ENCODE measurements around the gene ST6GALNAC3.

The ST6GALNAC3 gene

DNA sequence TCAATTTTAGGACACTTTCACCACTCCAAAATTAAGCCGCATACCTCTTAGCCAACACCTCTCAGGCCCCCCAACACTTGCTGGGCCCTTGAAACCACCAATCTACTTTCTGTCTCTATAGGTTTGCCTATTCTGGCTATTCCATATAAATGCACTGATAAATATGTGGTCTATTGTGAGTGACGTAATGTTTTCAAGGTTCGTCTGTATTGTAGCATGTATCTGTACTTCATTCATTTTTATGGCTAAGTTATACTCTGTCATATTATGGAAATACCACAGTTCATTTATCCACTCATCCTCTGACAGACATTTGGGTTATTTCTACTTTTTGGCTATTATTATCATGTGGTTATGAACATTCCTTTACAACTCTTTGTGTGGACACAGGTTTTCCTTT, 432.8 kb downstream of the ST6GALNAC3 start:
- DNase-seq (ENCODE audit: low read depth), result no peak

DNA sequence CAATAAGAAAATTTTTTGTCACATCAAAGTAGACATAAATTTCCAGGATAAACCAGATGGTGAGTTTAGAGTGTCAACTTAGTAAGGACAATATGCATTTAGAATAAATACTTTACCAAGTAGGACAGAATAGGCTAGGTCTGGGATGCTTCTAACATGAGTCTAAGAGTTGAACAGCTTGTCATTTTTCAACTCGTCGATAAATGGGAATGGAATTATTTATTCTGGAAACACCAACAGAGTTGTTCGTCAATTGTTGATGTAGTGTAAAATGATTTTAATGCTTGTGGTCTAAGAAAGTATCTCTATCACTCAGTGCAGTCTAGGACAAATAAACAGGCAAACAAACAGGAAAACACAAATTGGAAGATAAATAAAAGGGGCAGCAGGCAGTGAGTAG, 434.3 kb downstream of the ST6GALNAC3 start:
- no peak for DNase-seq (ENCODE audit: low read depth)

DNA sequence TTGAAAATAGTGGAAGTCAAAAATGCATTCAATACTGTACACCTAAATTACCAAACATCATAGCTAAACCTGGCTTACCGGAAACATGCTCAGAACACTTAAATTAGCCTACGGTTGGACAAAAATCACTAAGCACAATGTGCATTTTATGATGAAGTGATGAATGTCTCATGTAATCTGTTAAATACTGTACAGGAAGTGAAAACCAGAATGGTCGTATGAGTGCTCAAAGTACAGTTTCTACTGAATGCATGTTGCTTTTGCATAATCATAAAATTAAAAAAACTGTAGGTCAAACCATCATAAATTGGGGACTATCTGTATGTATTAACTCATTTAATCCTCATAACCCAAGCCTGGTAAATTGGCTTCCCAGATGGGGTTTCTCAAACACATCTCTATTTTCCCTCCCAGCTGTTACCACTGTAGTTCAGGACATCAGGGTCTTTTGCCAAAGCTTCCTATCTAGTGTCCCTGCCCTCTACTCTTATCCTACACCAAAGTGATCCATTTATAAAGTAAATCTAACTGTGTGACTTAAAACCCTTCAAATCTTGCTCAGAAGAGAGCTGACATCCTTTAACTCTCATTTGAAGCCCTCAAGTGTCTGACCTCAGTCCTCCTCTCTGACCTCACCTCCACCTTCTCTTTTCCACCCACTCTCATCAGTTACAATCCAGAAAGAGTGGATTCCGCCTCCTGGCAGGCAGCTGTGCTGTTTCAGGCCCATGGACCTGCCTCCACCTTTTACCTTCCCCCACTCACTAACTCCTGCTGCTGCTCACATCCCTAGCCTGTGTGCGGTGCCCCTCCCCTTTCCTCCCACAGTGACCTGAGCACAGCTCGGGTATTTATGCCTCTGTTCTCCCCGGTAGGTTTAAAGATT, 436.4 kb downstream of the ST6GALNAC3 start:
- DNase-seq (ENCODE audit: low read depth), result no peak

DNA sequence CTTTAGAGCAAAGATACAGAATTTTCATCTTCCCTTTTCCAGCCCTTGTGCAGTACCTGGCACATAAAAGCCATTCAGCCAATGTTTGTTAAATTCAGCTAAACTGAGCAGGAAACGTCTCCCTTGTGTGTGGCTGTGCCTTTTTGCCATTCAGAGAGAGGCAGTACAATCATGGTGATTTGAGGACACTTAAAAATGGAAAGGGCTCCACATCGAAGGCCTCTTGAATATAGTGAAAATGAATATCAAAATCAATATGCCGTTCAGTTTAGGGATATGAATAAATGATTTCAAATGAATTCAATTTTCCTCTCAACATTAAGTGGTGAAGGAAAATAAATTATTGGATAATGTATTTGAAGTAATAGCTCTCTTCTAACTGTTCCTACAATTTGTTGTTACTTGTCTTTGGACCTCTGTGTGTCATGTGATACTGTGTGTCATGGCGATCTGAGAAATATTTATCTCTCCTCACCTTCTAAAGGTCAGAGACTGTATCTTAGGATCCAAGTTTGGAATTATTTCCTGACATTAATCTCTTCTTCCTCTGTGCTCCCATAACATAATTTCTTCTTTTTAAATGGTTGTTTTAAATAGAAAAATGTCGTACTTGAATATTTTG, 437.1 kb downstream of the ST6GALNAC3 start:
- DNase-seq (ENCODE audit: low read depth), result no peak

DNA sequence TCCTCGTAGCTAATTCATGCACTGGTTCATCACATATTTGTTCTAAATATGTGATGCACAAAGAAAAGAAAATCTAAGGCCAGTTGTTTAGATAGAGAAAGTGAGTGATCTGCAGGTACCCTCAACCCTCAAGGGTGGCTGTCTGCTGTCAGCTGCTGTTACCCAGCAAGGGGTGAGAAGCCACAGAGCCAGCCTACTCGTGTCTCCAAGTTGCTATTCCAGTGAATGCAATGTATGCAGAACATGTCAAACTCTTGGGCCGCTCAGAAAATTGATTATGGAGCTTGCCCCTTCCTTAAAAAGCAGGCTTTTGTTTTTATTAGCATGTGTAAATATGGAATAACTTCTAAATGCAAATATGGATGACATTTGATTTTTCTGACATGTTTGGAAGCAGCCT, 456.4 kb downstream of the ST6GALNAC3 start:
- no peak for DNase-seq (ENCODE audit: low read depth)

DNA sequence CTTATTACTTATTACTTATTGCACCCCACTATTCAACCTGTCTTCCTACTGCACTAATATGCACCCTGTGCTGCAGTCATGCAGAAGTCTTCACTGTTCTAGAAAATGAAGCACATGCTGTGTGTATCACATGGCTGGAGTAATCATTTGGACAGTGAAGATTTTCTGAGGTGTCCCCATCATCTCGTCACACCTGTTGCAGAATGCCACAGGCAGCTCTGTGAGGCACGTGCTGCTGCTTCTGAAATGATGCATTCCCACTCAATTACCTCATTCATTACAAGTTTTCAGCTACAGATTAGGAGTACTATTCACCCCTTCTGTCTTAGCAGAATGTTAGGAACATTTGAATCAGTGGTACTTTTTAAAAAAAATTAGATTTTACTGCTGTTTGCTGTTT, 467.1 kb downstream of the ST6GALNAC3 start:
- DNase-seq (ENCODE audit: low read depth), result no peak

DNA sequence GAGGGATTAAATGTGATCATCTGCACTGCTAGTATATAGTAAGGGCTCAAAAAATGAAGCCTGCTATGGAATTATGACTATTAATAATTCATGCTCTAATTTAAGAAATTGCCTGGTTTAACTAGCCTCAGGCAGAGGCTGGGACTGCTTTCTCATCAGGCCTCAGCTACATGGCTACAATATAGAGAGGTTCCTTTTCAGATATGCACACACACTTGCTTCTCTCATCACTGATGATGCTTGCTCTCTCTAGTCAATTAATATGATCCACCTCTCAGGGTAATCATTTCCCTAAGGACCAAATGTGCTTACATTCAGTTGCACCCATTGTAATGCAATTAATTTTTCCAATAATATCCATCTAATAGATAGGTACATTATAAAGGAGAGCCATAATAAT, 467.8 kb downstream of the ST6GALNAC3 start:
- DNase-seq (ENCODE audit: low read depth), result no peak

DNA sequence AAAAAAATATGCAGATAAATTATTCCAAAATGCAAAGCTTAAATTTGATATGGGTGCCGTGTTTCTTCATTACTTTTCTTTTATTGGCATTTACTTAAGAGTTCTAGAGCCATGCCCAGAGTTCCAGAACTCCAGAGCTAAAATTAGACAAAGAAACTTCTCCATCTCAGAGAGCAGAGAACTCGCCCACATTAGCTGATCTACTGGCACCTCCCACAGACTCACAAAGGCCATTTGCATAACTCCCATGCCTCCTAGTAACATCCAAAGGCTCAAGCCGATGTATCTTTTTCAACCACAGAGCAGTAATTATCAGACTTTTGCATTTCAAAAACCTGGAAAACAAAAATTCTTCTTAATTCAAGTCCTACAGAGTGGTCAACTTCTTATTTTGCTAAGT, 468.9 kb downstream of the ST6GALNAC3 start:
- DNase-seq (ENCODE audit: low read depth), result no peak

DNA sequence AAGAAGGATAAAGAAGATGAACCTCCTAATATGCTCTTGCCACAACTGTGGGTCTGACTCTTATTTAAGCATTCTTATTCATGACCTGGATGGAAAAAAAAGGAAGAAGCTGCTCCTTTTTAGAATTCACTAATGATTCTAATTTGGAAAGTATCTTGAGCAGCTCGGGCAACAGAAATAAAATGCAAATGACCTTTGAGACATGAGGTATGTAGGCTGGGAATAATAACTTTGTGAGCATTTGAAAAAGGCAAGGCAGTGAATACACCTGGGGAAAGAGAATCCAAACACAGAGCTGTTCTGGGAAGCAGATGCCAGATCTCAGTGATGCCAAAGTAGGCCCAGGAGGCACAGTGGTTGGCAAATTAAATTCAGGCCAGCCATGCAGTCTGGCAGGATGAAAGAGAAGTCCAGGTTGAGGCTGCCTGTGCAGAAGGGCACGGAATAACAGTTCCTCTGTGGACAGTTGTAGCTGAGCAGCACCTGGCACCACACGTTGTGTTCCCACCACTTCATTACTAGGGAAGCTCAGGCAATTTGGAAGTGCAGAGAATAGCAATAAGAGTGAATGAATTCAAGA, 471.9 kb downstream of the ST6GALNAC3 start:
- no peak for DNase-seq (ENCODE audit: low read depth)

DNA sequence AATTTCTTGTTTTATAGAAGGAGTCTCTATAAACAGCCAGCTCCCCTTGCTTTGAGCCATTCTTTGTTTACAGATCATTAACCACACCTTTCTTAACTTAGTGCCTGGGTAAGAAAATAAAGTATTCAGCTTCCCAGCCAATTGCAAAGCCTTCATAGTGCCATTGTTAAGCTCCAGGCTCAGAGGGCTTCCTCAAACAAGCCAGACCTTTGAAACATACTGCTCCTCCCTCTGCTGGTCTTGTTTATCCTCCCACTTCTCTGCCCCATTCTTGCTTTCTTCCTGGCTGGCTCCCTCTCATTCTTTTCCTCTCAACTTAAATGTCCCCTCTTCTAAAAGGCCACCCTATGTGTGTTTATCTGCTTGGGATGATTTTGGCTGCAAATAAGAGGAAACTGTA, 473.4 kb downstream of the ST6GALNAC3 start:
- DNase-seq (ENCODE audit: low read depth), result no peak

DNA sequence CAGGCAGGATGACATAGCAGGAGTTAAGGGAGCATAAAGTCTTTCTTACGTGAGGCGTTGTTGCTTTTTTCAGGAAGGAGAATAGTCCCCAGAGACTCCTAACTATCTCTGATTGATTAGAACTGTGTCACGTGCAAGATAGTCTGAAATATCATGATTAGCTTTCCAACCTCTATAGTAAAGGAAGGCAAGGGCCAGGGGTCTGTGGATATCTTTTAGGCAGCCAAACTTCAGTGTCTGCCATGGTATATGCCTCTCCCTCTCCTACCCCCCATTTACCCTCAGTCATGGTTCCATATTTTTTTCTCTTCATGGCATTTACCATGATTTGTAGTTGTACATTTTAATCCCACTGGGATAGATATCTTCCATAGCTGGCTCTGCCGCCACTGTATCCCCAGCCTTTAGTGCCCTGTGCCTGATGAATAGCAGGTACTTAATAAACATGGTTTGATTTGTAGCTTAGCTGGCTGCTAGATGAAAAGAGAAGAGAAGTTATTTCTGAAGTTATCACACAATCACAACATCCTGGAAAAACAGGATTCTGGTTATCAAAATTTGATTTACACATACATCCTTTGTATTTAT, 474.1 kb downstream of the ST6GALNAC3 start:
- no peak for DNase-seq (ENCODE audit: low read depth)

DNA sequence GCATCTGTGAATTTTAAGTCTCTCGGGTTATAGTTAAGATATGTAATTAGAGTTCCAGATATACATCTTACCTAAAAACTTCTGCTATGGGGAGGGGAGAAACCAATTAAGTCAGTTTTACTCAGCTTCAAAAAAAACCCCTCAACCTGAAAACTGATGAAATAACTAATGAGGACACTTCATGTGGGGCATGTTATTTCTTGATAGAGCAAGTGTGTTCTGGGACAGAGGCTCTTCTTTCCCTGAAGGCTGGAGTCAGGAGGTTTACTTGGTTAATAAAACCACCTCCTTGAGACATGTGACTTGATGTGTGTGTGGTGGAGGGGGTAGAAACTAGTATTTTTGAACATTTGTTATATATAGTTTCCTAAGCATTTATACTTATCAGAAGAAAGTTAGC, 479.7 kb downstream of the ST6GALNAC3 start:
- no peak for DNase-seq (ENCODE audit: low read depth)

DNA sequence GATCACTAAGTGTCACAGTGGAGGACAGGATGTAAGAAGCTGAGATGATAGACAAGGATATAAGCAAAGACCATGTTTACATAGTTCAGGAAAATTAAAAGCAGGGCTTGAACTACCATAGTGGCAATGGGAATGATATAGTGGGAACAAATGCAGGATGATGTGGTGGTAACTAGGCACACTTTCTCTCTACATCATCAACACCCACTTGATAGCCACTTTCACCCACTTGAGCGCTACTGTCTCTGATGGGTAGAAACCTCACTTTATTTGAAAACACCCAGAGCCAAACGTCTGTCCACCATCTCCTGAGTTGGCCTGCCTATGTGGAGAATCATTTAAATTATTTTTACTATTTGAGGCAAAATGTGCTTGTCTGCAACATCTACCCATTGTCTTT, 487.7 kb downstream of the ST6GALNAC3 start:
- no peak for DNase-seq (ENCODE audit: low read depth)

DNA sequence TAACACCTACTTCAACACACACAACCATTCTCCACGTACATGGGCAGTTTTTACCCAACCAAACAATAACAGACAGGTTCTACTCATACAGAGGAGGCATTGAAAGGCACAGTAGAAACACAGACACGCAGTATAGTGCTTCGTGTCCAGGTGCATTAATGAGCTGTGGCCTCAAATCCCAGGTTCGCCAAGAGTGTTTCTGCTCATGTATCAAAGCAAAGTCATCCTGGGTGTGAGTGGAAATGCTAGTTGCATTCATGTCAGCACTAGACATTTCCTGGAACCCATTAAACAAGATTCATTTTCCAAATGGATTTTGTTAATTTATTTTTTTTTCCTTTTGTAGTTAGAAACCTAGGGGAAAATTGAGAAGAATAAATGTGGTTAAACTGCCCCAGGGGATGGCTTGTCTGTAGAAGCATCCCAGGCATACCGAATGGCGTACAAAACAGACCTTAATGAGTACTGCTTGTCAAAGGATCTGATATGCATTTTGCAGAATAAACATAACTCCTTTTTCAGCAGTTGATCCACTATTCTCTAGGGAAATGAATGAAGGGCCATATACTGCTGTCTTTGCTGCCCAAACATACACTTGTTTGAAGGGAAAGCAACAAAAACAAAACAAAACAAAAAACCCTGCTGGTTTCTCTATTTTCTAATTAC, 494.2 kb downstream of the ST6GALNAC3 start:
- DNase-seq (ENCODE audit: low read depth), result no peak

DNA sequence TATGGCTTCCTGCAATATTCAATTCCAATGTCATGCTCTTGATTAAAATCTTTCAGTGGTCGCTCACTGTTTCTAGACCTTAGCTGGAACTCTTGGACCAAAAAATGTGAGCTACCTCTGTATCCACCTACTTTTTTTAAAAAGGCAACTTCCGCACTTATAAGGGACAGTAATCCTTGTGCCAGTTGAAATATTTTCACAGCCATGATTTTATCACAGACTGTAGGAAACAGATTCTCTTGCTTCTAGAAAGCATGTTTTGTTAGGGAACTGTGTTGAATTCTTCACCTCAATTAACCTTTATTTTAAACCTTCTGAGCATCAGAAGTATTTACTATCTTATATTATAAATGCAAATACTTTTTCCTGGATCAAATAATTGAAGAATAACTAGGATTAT, 496.7 kb downstream of the ST6GALNAC3 start:
- no peak for DNase-seq (ENCODE audit: low read depth)

DNA sequence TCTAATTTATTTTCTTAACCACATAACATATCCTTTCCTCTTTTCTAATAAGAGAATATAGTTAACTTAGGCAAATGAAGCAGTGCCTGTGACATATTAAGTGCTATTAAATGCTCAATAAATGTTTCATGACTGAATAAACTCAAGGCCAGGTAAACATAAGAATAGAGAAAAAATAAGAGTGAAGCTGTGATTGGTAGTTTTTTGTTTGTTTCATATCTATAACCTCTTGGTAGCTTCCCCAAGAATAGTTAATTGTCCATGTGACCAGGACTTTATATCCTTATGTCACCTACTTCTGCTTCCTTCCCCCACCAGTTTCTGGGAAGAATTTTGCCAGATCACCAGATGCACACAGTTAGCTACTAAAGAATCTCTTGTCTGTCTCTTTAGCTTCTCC, 497.7 kb downstream of the ST6GALNAC3 start:
- DNase-seq (ENCODE audit: low read depth), result no peak

DNA sequence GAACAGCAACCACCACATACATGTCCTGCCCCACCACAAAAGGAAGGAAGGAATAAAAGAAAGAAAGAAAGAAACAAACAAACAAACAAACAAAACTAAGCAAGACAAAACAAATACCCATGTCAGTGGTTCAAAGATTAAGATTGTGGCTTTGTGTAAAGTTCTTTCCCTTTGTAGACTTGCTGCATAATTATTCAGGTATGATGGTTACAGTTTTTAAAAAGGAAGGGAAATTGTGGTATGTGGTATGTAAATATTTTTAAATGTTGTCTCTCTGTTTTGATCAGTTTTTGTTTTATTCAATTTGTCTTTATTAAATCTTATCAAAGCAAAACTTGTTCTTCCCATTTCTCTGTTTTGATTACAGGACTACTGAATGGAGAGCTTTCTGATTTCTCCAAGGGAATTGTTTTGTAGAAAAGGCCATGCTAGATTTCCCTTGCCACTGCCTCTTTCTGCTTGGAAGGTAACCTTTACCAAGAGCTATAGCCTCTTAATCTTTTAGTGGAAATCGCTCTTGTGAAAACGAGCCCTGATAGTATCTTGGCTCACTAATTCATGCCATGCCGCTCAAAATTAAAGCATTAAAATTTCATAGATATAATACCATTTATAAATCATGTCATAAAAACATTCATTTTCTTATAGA, 502.5 kb downstream of the ST6GALNAC3 start:
- DNase-seq (ENCODE audit: low read depth), result no peak

DNA sequence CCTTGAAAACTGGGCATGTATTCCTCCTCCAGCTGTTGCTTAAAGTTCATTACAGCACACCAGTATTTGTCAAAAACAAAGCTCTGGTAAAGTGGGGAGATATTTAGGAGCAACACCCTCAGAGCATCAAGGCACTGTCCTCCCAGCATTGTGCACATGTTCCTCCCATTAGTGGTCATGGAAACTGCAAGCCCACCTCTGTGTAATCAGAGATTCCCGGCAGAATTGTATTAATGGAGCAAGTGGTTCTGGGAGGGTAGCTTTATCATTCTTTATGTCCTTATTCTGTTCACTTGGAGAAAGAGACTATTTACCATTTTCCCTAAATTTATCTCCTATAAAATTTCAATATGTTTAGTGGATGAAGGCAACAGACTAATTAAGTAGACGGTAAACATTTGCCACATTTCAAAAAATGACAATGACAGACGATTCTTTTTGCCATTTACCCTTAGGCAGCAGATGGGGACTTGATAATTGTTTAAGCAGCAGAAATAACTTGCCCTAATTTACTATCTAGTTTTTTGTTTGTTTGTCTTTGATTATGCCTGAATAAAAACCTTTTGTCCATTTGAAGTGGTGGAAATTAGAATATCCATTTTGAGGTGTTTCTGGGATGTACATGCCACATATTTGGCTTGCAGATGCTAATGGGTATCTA, 503.1 kb downstream of the ST6GALNAC3 start:
- DNase-seq (ENCODE audit: low read depth), result no peak

DNA sequence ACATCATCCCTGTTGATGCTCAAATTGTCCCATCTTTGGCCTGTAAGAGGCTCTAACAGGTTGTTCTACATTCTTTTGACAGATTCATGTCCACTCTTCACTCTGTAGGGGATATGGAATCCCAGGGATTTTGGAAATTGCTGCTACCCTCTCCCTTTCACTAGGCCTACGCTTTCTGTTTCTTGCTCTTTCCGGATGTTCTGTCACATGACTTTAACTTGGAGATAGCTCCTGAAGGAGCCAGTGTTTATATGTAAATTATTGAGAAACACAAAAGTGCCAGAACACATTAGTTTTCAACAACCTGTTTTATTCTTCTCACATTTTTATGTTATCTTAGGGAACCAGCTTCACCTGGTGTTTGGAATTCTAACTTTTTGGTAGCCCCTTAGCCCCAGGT, 505.7 kb downstream of the ST6GALNAC3 start:
- no peak for DNase-seq (ENCODE audit: low read depth)

DNA sequence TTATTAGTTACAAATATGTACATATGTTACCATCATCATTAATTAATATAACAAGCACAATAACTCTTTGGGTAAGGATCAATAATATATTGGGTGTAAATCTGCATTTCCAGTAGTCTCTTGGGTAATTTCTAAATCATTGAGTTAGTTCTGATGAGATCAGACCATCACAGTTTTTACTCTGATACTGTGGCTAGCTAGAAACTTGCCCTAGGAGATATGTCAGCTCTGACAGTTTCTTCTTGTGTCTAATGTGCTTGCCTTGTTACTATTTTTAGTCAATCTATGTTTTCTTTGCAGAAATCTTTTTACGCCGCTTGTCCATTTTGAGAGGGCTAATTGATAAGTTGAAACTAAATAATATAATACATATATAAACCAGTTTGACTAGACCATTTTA, 507.2 kb downstream of the ST6GALNAC3 start:
- DNase-seq (ENCODE audit: low read depth), result no peak

DNA sequence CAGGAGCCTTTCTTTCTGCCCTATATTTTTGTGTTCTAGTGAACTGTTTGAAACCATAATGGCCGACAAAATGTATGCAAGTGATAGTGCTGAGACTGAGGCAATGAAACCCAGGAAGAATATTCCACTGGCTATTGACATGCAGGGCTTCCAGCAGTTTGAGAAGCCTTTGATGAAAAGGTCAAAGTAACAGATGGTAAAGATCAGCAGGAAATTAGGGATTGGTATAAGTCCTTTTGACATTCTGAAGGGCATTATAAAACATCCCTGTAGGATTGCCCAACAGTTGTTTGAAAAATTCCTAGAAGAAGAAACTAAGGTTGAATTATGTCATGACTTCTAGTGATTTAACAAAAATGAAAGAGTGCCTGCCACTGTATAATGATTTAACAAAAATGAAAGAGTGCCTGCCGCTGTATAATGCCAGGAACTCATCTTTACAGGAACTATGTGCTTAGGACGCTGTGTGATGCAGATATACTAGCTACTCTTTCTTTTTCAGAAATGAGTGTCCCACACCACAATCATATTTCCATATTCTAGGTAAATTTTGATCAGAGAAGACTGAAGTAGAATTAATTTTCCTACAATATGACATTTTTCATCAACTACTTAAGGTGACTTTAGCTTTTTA, 508.8 kb downstream of the ST6GALNAC3 start:
- DNase-seq (ENCODE audit: low read depth), result no peak
